WTC11 (cell line): ENCODE measurements around the gene PPARD. TPM values are rescaled to one million over a fixed set of nuclear protein-coding genes. Genes with fewer than 3 reads are reported as not detected.

Experiments used
- ATAC-seq: fragments of 200-7000 bp; cut with Tn5 transposase; 2 replicates; pipeline ENCODE4 v1.10.0; 2021; ENCODE audit warnings: mild to moderate bottlenecking, moderate library complexity
- CTCF ChIA-PET: fragments of 300-600 bp; sonication (Branson Sonifier 250); formaldehyde crosslinking; loops from one replicate; lab custom pipeline; 2021; ENCODE audit warnings: antibody characterized with exemption; lab: Charles Lee
- POLR2A ChIA-PET: fragments of 350-600 bp; sonication (Branson Sonifier 250); formaldehyde crosslinking; loops from one replicate; lab custom pipeline; 2021; ENCODE audit warnings: antibody characterized with exemption; lab: Charles Lee
- DNase-seq: peaks from one replicate; pipeline ENCODE4 v3.0.0; 2021; ENCODE audit warnings: low spot score
- H3K27ac Mint-ChIP-seq: 2 replicates; pipeline ENCODE4 v1.8.0; 2021; ENCODE audit warnings: mixed read lengths
- H3K27me3 Mint-ChIP-seq: 2 replicates; pipeline ENCODE4 v1.8.0; 2021; ENCODE audit warnings: low read depth, mild to moderate bottlenecking, moderate library complexity, mixed read lengths
- H3K36me3 Mint-ChIP-seq: 2 replicates; pipeline ENCODE4 v1.8.0; 2021; ENCODE audit warnings: mixed read lengths
- H3K4me1 Mint-ChIP-seq: 2 replicates; pipeline ENCODE4 v1.8.0; 2022; ENCODE audit warnings: mixed read lengths
- H3K4me3 Mint-ChIP-seq: 2 replicates; pipeline ENCODE4 v1.8.0; 2021; ENCODE audit warnings: mild to moderate bottlenecking, moderate library complexity, mixed read lengths
- H3K9me3 Mint-ChIP-seq: 2 replicates; pipeline ENCODE4 v1.8.0; 2021; ENCODE audit warnings: mixed read lengths
- ATF2 ChIP-seq: sonication (generic); formaldehyde crosslinking; IDR thresholded peaks from 2 replicates; pipeline ENCODE4 v1.8.1; 2022; ENCODE audit warnings: low read depth, missing genetic modification reagents, borderline replicate concordance
- CDX4 ChIP-seq: fragments of 250-450 bp; sonication (Bioruptor Pico); IDR thresholded peaks from 2 replicates; pipeline ENCODE4 v1.9.0; 2021; ENCODE audit warnings: moderate library complexity, mild to moderate bottlenecking, inconsistent platforms, borderline replicate concordance
- E2F5 ChIP-seq: sonication (generic); formaldehyde crosslinking; IDR thresholded peaks from 2 replicates; pipeline ENCODE4 v1.8.1; 2022; ENCODE audit warnings: mild to moderate bottlenecking, moderate library complexity, missing genetic modification reagents
- EMX1 ChIP-seq: fragments of 250-450 bp; sonication (Bioruptor Pico); IDR thresholded peaks from 2 replicates; pipeline ENCODE4 v1.8.0; 2021; ENCODE audit warnings: mild to moderate bottlenecking
- FOXP1 ChIP-seq: sonication (generic); formaldehyde crosslinking; IDR thresholded peaks from 2 replicates; pipeline ENCODE4 v1.8.0; 2022; ENCODE audit warnings: missing genetic modification reagents, mild to moderate bottlenecking, moderate library complexity, borderline replicate concordance
- FOXP4 ChIP-seq: sonication (generic); formaldehyde crosslinking; IDR thresholded peaks from 2 replicates; pipeline ENCODE4 v1.8.0; 2022; ENCODE audit warnings: mild to moderate bottlenecking, missing genetic modification reagents
- GABPB1 ChIP-seq: sonication (generic); formaldehyde crosslinking; IDR thresholded peaks from 2 replicates; pipeline ENCODE4 v1.8.1; 2023; ENCODE audit warnings: mild to moderate bottlenecking, missing genetic modification reagents
- IRF2 ChIP-seq: sonication (generic); formaldehyde crosslinking; IDR thresholded peaks from 2 replicates; pipeline ENCODE4 v1.8.0; 2022; ENCODE audit warnings: low read depth, missing genetic modification reagents, borderline replicate concordance
- MXD4 ChIP-seq: fragments of 250-450 bp; sonication (Bioruptor Pico); IDR thresholded peaks from 2 replicates; pipeline ENCODE4 v1.8.0; 2021; ENCODE audit warnings: mild to moderate bottlenecking, moderate library complexity, borderline replicate concordance
- NFYB ChIP-seq: sonication (generic); formaldehyde crosslinking; conservative IDR thresholded peaks from 2 replicates; pipeline ENCODE4 v1.8.0; 2022; ENCODE audit warnings: low read depth, missing genetic modification reagents
- NR1H2 ChIP-seq: sonication (generic); formaldehyde crosslinking; IDR thresholded peaks from 2 replicates; pipeline ENCODE4 v1.9.0; 2021; ENCODE audit warnings: mild to moderate bottlenecking, moderate library complexity, missing genetic modification reagents
- RORB ChIP-seq: fragments of 250-450 bp; sonication (Bioruptor Pico); IDR thresholded peaks from 2 replicates; pipeline ENCODE4 v1.9.0; 2021; ENCODE audit warnings: mild to moderate bottlenecking
- SMAD4 ChIP-seq: sonication (generic); formaldehyde crosslinking; IDR thresholded peaks from 2 replicates; pipeline ENCODE4 v1.8.0; 2022; ENCODE audit warnings: mild to moderate bottlenecking, missing genetic modification reagents
- STAT6 ChIP-seq: sonication (generic); formaldehyde crosslinking; conservative IDR thresholded peaks from 2 replicates; pipeline ENCODE4 v1.8.1; 2023; ENCODE audit warnings: mild to moderate bottlenecking, low read depth, missing genetic modification reagents, moderate library complexity
- TP53 ChIP-seq: sonication (generic); formaldehyde crosslinking; IDR thresholded peaks from 2 replicates; pipeline ENCODE4 v1.8.1; 2023; ENCODE audit warnings: mild to moderate bottlenecking, missing genetic modification reagents
- ZBTB43 ChIP-seq: sonication (generic); formaldehyde crosslinking; IDR thresholded peaks from 2 replicates; pipeline ENCODE4 v1.8.1; 2023; ENCODE audit warnings: mild to moderate bottlenecking, missing genetic modification reagents
- ZNF121 ChIP-seq: sonication (generic); formaldehyde crosslinking; IDR thresholded peaks from 2 replicates; pipeline ENCODE4 v1.8.0; 2023; ENCODE audit warnings: missing genetic modification reagents
- ZNF281 ChIP-seq: sonication (generic); formaldehyde crosslinking; IDR thresholded peaks from 2 replicates; pipeline ENCODE4 v1.8.0; 2023; ENCODE audit warnings: mild to moderate bottlenecking, missing genetic modification reagents
- ZNF317 ChIP-seq: sonication (generic); formaldehyde crosslinking; IDR thresholded peaks from 2 replicates; pipeline ENCODE4 v1.8.1; 2023; ENCODE audit warnings: low read depth, mild to moderate bottlenecking, moderate library complexity, missing genetic modification reagents, borderline replicate concordance
- total RNA-seq: library from RNA; stranded (reverse); gene quantifications from 3 replicates; pipeline ENCODE4 v1.2.3, GENCODE V29; 2021

Gene PPARD
- total RNA-seq, 1 experiment from 2014 or later, result 14.7 TPM

GRCh38 chr6:35403544-35404442 is 61.4 kb downstream of the PPARD start (continued):
- TF ChIP-seq E2F5 (no peak), MXD4 (CRISPR knock-in tag) (no peak), FOXP1 (CRISPR knock-in tag) (no peak)
- TF ChIP-seq, all 79 proteins: peak for 0

- H3K4me1 Mint-ChIP-seq, result peaks cover 5% of the 10 kb centered on the region; the same call in 1 of the 2 replicates
- H3K27me3 Mint-ChIP-seq, result no peaks in the 10 kb centered on the region; the same call in 1 of the 2 replicates
- ATAC-seq, result no peak
- H3K36me3 Mint-ChIP-seq, result no peaks in the 10 kb centered on the region
- TF ChIP-seq GABPB1, result no peak
- TF ChIP-seq CDX4 (CRISPR knock-in tag), result no peak
- no peak for TF ChIP-seq NFYB (CRISPR knock-in tag)
- no peak for TF ChIP-seq STAT6
- no peak for TF ChIP-seq IRF2 (CRISPR knock-in tag)
- no peak for TF ChIP-seq ZNF121 (CRISPR knock-in tag)
- no peak for TF ChIP-seq ZNF317
- TF ChIP-seq ZBTB43, result no peak
- ChIA-PET CTCF (interaction anchor here (0.9 to 2.7 kb wide), 5 partner anchors 8 to 64 kb away, joined by 3 to 11 read pairs (median 4); no protein-coding TSS in a partner anchor), POLR2A (no interaction called here)
- H3K9me3 Mint-ChIP-seq, result no peaks in the 10 kb centered on the region
- H3K4me3 Mint-ChIP-seq, result no peak overlapping the region
- H3K27ac Mint-ChIP-seq, result no peak overlapping the region
- DNase-seq, result no peak
These were observed 64.5 kb downstream of the PPARD start for GRCh38 chr6:35406711-35407485.

- Mint-ChIP-seq H3K27ac (no peak overlapping the region), H3K9me3 (no peaks in the 10 kb centered on the region), H3K4me3 (no peak overlapping the region), H3K36me3 (no peaks in the 10 kb centered on the region), H3K27me3 (no peaks in the 10 kb centered on the region; the same call in 1 of the 2 replicates), H3K4me1 (peaks cover 5% of the 10 kb centered on the region; the same call in 1 of the 2 replicates)
- DNase-seq, result no peak
- ChIA-PET POLR2A (no interaction called here), CTCF (interaction anchor here (1.2 kb wide), 1 partner anchor 68 kb away, joined by 5 read pairs; no protein-coding TSS in a partner anchor)
- no peak for ATAC-seq
- no peak for TF ChIP-seq SMAD4 (CRISPR knock-in tag)
- no peak for TF ChIP-seq FOXP4
- no peak for TF ChIP-seq ATF2 (CRISPR knock-in tag)
- TF ChIP-seq ZNF281 (CRISPR knock-in tag), result no peak
- no peak for TF ChIP-seq RORB (CRISPR knock-in tag)
- TF ChIP-seq EMX1 (CRISPR knock-in tag), result no peak
- no peak for TF ChIP-seq NR1H2
- TF ChIP-seq TP53 (CRISPR knock-in tag), result no peak
- TF ChIP-seq MXD4 (CRISPR knock-in tag), result no peak
These were observed 66.9 kb downstream of the PPARD start for GRCh38 chr6:35409245-35409644.
